HG03432 (cell line): ENCODE results near the gene MMP24OS.
A peak's percentile ranks its signal among the peaks of the same experiment; 100 is the strongest.

Experiments used
- ATAC-seq: cut with Tn5 transposase; IDR thresholded peaks from one replicate; pipeline ENCODE4 v1.9.1; 2021; ENCODE audit warnings: mild to moderate bottlenecking, moderate library complexity; ENCODE audit not compliant: unreplicated experiment

MMP24OS gene

GRCh38 chr20:35306931-35307517, 29.1 kb upstream of the MMP24OS start:
- ATAC-seq, result no peak

GRCh38 chr20:35305682-35306556, 28.0 kb upstream of the MMP24OS start:
- ATAC-seq, result no peak

GRCh38 chr20:35304956-35305355, 27.0 kb upstream of the MMP24OS start:
- no peak for ATAC-seq

- peak; percentile 60 for ATAC-seq
Measured at GRCh38 chr20:35303735-35304491, 26.0 kb upstream of the MMP24OS start.

GRCh38 chr20:35303382-35303734, 25.4 kb upstream of the MMP24OS start:
- ATAC-seq, result no peak

- no peak for ATAC-seq
Measured at GRCh38 chr20:35302421-35303335, 24.8 kb upstream of the MMP24OS start.

GRCh38 chr20:35301426-35301825, 23.5 kb upstream of the MMP24OS start:
- no peak for ATAC-seq

GRCh38 chr20:35300469-35301262, 22.7 kb upstream of the MMP24OS start:
- ATAC-seq, result no peak

- no peak for ATAC-seq
Measured at GRCh38 chr20:35299780-35300179, 21.9 kb upstream of the MMP24OS start.

- no peak for ATAC-seq
Measured at GRCh38 chr20:35298264-35298663, 20.3 kb upstream of the MMP24OS start.

GRCh38 chr20:35297740-35298139, 19.8 kb upstream of the MMP24OS start:
- ATAC-seq, result no peak

- no peak for ATAC-seq
Measured at GRCh38 chr20:35297155-35297554, 19.2 kb upstream of the MMP24OS start.

- ATAC-seq, result no peak
Measured at GRCh38 chr20:35296101-35296554, 18.2 kb upstream of the MMP24OS start.

GRCh38 chr20:35295674-35296073, 17.8 kb upstream of the MMP24OS start:
- ATAC-seq, result no peak

GRCh38 chr20:35295058-35295457, 17.1 kb upstream of the MMP24OS start:
- ATAC-seq, result no peak

- no peak for ATAC-seq
Measured at GRCh38 chr20:35294293-35294685, 16.4 kb upstream of the MMP24OS start.

GRCh38 chr20:35293303-35294292, 15.7 kb upstream of the MMP24OS start:
- no peak for ATAC-seq

- no peak for ATAC-seq
Measured at GRCh38 chr20:35292504-35293285, 14.8 kb upstream of the MMP24OS start.
